Stimulated activated naive CD8-positive, alpha-beta T cell treated with anti-CD3 and anti-CD28 coated beads, Interleukin-15, amount 100 ng/mL, for 72 hours (primary cell): ENCODE data around the gene SIGLEC9.
A peak's percentile ranks its signal among the peaks of the same experiment; 100 is the strongest.

ENCODE experiments used
- ATAC-seq: fragments of 150-1000 bp; cut with Tn5 transposase; 2 replicates; pipeline ENCODE4 v1.10.0; 2021; ENCODE audit warnings: mild to moderate bottlenecking, moderate library complexity
- DNase-seq, 2 donors: peaks; one replicate each; pipeline ENCODE4 v3.0.0; 2021 to 2022
- H3K27ac Mint-ChIP-seq, 2 donors: one replicate each; pipeline ENCODE4 v1.8.0; 2022; ENCODE audit warnings: mild to moderate bottlenecking in 2 of 2, mixed read lengths in 2 of 2, moderate library complexity in 2 of 2
- H3K27me3 Mint-ChIP-seq: one replicate; pipeline ENCODE4 v1.8.0; 2022; ENCODE audit warnings: mixed read lengths
- H3K4me1 Mint-ChIP-seq: one replicate; pipeline ENCODE4 v1.8.0; 2022; ENCODE audit warnings: mild to moderate bottlenecking, mixed read lengths
- H3K4me3 Mint-ChIP-seq, 2 donors: one replicate each; pipeline ENCODE4 v1.8.0; 2022; ENCODE audit warnings: mild to moderate bottlenecking in 2 of 2, mixed read lengths in 2 of 2, moderate library complexity in 1 of 2
- H3K9me3 Mint-ChIP-seq, 2 donors: one replicate each; pipeline ENCODE4 v1.8.0; 2022; ENCODE audit warnings: mixed read lengths in 2 of 2

Gene SIGLEC9

GRCh38 chr19:51107406-51108065, 17.2 kb upstream of the SIGLEC9 start:
- DNase-seq (peak in 1 of 2 donors; percentile 42), ATAC-seq (peak; percentile 29)
- Mint-ChIP-seq H3K9me3 (no peaks in the 10 kb centered on the region), H3K4me1 (peaks cover 51% of the 10 kb centered on the region), H3K4me3 (peak overlapping the region; percentile 88 to 96), H3K27me3 (no peaks in the 10 kb centered on the region), H3K27ac (peak overlapping the region; percentile 94 to 95)

- peaks cover 50% of the 10 kb centered on the region for H3K4me1 Mint-ChIP-seq
- H3K27me3 Mint-ChIP-seq = no peaks in the 10 kb centered on the region
- DNase-seq (peak; percentile 97 to 99), ATAC-seq (peak; percentile 98)
- no peaks in the 10 kb centered on the region for H3K9me3 Mint-ChIP-seq
- H3K27ac Mint-ChIP-seq = peak within 1 kb of the TSS; percentile 95 to 97
- peak within 1 kb of the TSS; percentile 88 to 96 for H3K4me3 Mint-ChIP-seq
Measured at GRCh38 chr19:51108066-51108804, 16.5 kb upstream of the SIGLEC9 start, which contains the start of gene CTU1. TSS of gene CTU1 (minus strand) at chr19:51108409. CDS start at chr19:51104569, 3,840 bp downstream.

- H3K27ac Mint-ChIP-seq = peak overlapping the region; percentile 95 to 97
- ATAC-seq = peak; percentile 41
Measured at GRCh38 chr19:51108805-51109146, 15.9 kb upstream of the SIGLEC9 start.

GRCh38 chr19:51110666-51110971, 14.1 kb upstream of the SIGLEC9 start:
- H3K4me1 Mint-ChIP-seq = peaks cover 29% of the 10 kb centered on the region
- ATAC-seq (no peak), DNase-seq (no peak)
- no peak overlapping the region for H3K27ac Mint-ChIP-seq
- no peaks in the 10 kb centered on the region for H3K9me3 Mint-ChIP-seq
- H3K27me3 Mint-ChIP-seq = no peaks in the 10 kb centered on the region
- H3K4me3 Mint-ChIP-seq = no peak overlapping the region

More at GRCh38 chr19:51108805-51109146, 15.9 kb upstream of the SIGLEC9 start:
- Mint-ChIP-seq H3K27me3 (no peaks in the 10 kb centered on the region), H3K9me3 (no peaks in the 10 kb centered on the region), H3K4me3 (peak overlapping the region; percentile 88 to 96), H3K4me1 (peaks cover 44% of the 10 kb centered on the region)
- DNase-seq = no peak

- Mint-ChIP-seq H3K4me3 (no peak overlapping the region), H3K27me3 (no peaks in the 10 kb centered on the region), H3K27ac (no peak overlapping the region), H3K9me3 (no peaks in the 10 kb centered on the region), H3K4me1 (peaks cover 21% of the 10 kb centered on the region)
- DNase-seq (no peak), ATAC-seq (no peak)
Measured at GRCh38 chr19:51111606-51112005, 13.1 kb upstream of the SIGLEC9 start.

- Mint-ChIP-seq H3K9me3 (no peaks in the 10 kb centered on the region), H3K4me3 (peak overlapping the region in 1 of 2 donors; percentile 26), H3K27me3 (no peaks in the 10 kb centered on the region), H3K27ac (peak overlapping the region in 1 of 2 donors; percentile 44), H3K4me1 (no peaks in the 10 kb centered on the region)
- DNase-seq = peak in 1 of 2 donors; percentile 48
- peak; percentile 96 for ATAC-seq
Measured at GRCh38 chr19:51114087-51114729, 10.5 kb upstream of the SIGLEC9 start.

GRCh38 chr19:51116736-51117286, 7.9 kb upstream of the SIGLEC9 start:
- no peaks in the 10 kb centered on the region for H3K9me3 Mint-ChIP-seq
- no peaks in the 10 kb centered on the region for H3K27me3 Mint-ChIP-seq
- no peak overlapping the region for H3K27ac Mint-ChIP-seq
- H3K4me3 Mint-ChIP-seq = no peak overlapping the region
- DNase-seq (peak in 1 of 2 donors; percentile 42), ATAC-seq (peak; percentile 61)
- peaks cover 12% of the 10 kb centered on the region for H3K4me1 Mint-ChIP-seq

GRCh38 chr19:51119101-51119500, 5.6 kb upstream of the SIGLEC9 start:
- peaks cover 35% of the 10 kb centered on the region for H3K4me1 Mint-ChIP-seq
- H3K4me3 Mint-ChIP-seq = no peak overlapping the region
- no peak for ATAC-seq
- H3K9me3 Mint-ChIP-seq = no peaks in the 10 kb centered on the region
- no peak for DNase-seq
- peak overlapping the region in 1 of 2 donors; percentile 1 for H3K27ac Mint-ChIP-seq
- no peaks in the 10 kb centered on the region for H3K27me3 Mint-ChIP-seq

GRCh38 chr19:51119611-51120010, 5.1 kb upstream of the SIGLEC9 start:
- no peak overlapping the region for H3K4me3 Mint-ChIP-seq
- peaks cover 40% of the 10 kb centered on the region for H3K4me1 Mint-ChIP-seq

GRCh38 chr19:51120160-51120559, 4.5 kb upstream of the SIGLEC9 start:
- H3K27me3 Mint-ChIP-seq = no peaks in the 10 kb centered on the region
- H3K4me1 Mint-ChIP-seq = peaks cover 45% of the 10 kb centered on the region
- no peak overlapping the region for H3K27ac Mint-ChIP-seq

More at GRCh38 chr19:51119611-51120010, 5.1 kb upstream of the SIGLEC9 start:
- no peak for ATAC-seq
- no peak overlapping the region for H3K27ac Mint-ChIP-seq
- no peak for DNase-seq
- no peaks in the 10 kb centered on the region for H3K27me3 Mint-ChIP-seq
- no peaks in the 10 kb centered on the region for H3K9me3 Mint-ChIP-seq

GRCh38 chr19:51121257-51121656, 3.4 kb upstream of the SIGLEC9 start:
- no peaks in the 10 kb centered on the region for H3K27me3 Mint-ChIP-seq
- H3K9me3 Mint-ChIP-seq = no peaks in the 10 kb centered on the region
- no peak overlapping the region for H3K27ac Mint-ChIP-seq
- H3K4me1 Mint-ChIP-seq = peaks cover 55% of the 10 kb centered on the region
- ATAC-seq = no peak
- H3K4me3 Mint-ChIP-seq = no peak overlapping the region
- DNase-seq = no peak

More at GRCh38 chr19:51120160-51120559, 4.5 kb upstream of the SIGLEC9 start:
- no peak for DNase-seq
- Mint-ChIP-seq H3K9me3 (no peaks in the 10 kb centered on the region), H3K4me3 (no peak overlapping the region)
- no peak for ATAC-seq

GRCh38 chr19:51122112-51122981, 2.4 kb upstream of the SIGLEC9 start:
- DNase-seq (peak in 1 of 2 donors; percentile 39), ATAC-seq (peak; percentile 50)
- H3K9me3 Mint-ChIP-seq = no peaks in the 10 kb centered on the region
- H3K27ac Mint-ChIP-seq = peak overlapping the region; percentile 96
- H3K4me1 Mint-ChIP-seq = peaks cover 66% of the 10 kb centered on the region
- no peaks in the 10 kb centered on the region for H3K27me3 Mint-ChIP-seq
- H3K4me3 Mint-ChIP-seq = peak overlapping the region; percentile 74 to 84

- Mint-ChIP-seq H3K4me3 (peak overlapping the region; percentile 74 to 84), H3K9me3 (no peaks in the 10 kb centered on the region), H3K27ac (peak overlapping the region; percentile 96), H3K27me3 (no peaks in the 10 kb centered on the region), H3K4me1 (peaks cover 76% of the 10 kb centered on the region)
- DNase-seq (peak; percentile 46 to 69), ATAC-seq (peak; percentile 88)
Measured at GRCh38 chr19:51123381-51123800, 1.3 kb upstream of the SIGLEC9 start.

GRCh38 chr19:51123802-51124201, 904 bp upstream of the SIGLEC9 start:
- no peak for DNase-seq
- Mint-ChIP-seq H3K4me1 (peaks cover 81% of the 10 kb centered on the region), H3K9me3 (no peaks in the 10 kb centered on the region), H3K27me3 (no peaks in the 10 kb centered on the region), H3K4me3 (peak overlapping the region; percentile 74 to 84), H3K27ac (peak overlapping the region; percentile 96)
- no peak for ATAC-seq

GRCh38 chr19:51124216-51124615, 490 bp upstream of the SIGLEC9 start:
- H3K27me3 Mint-ChIP-seq = no peaks in the 10 kb centered on the region
- DNase-seq (no peak), ATAC-seq (no peak)
- peaks cover 85% of the 10 kb centered on the region for H3K4me1 Mint-ChIP-seq
- H3K4me3 Mint-ChIP-seq = peak overlapping the region; percentile 74 to 84
- H3K27ac Mint-ChIP-seq = peak overlapping the region; percentile 96
- no peaks in the 10 kb centered on the region for H3K9me3 Mint-ChIP-seq
